HepG2 (cell line): ENCODE measurements around the gene KCNK18. TPM values are rescaled to one million over a fixed set of nuclear protein-coding genes. Genes with fewer than 3 reads are reported as not detected.

Experiments
- ASH2L ChIP-seq: fragments of 300-600, 200-600 bp; sonication (generic); IDR thresholded peaks from 2 replicates; pipeline ENCODE4 v1.7.0; 2017; ENCODE audit warnings: low read depth, mild to moderate bottlenecking, moderate library complexity, mixed read lengths, low read length; ENCODE audit not compliant: insufficient read length
- KLF13 ChIP-seq: sonication (generic); formaldehyde crosslinking; IDR thresholded peaks from 2 replicates; pipeline ENCODE4 v1.4.0; 2020; ENCODE audit warnings: mild to moderate bottlenecking, missing genetic modification reagents
- NAIF1 ChIP-seq: sonication (generic); formaldehyde crosslinking; IDR thresholded peaks from 2 replicates; pipeline ENCODE4 v1.5.0; 2020; ENCODE audit warnings: mild to moderate bottlenecking, missing genetic modification reagents, borderline replicate concordance
- POLR2AphosphoS5 ChIP-seq: IDR thresholded peaks from 2 replicates; pipeline ENCODE4 v1.6.1; 2012; ENCODE audit warnings: low read depth, low read length
- RAD21 ChIP-seq: fragments of 450-650 bp; formaldehyde crosslinking; IDR thresholded peaks from 2 replicates; pipeline ENCODE4 v1.5.0; 2020; ENCODE audit warnings: mild to moderate bottlenecking
- XRCC5 ChIP-seq: fragments of 200-400 bp; formaldehyde crosslinking; optimal IDR thresholded peaks from 2 replicates; pipeline ENCODE3; 2017; ENCODE audit warnings: mild to moderate bottlenecking, low read length
- ZNF234 ChIP-seq: sonication (generic); formaldehyde crosslinking; conservative IDR thresholded peaks from 2 replicates; pipeline ENCODE4 v1.5.1; 2020; ENCODE audit warnings: mild to moderate bottlenecking, missing genetic modification reagents
- ZNF367 ChIP-seq: sonication (generic); formaldehyde crosslinking; IDR thresholded peaks from 2 replicates; pipeline ENCODE4 v1.4.0; 2020; ENCODE audit warnings: missing genetic modification reagents, borderline replicate concordance
- ZNF777 ChIP-seq: sonication (generic); formaldehyde crosslinking; IDR thresholded peaks from 2 replicates; pipeline ENCODE4 v1.4.0; 2020; ENCODE audit warnings: missing genetic modification reagents
- polyA plus RNA-seq, 8 experiments: library from polyadenylated mRNA; depleted of rRNA in 3 of 8; stranded (reverse) in 7 of 8; unstranded in 1 of 8; fragments of >200 nt; fragmentation: Illumina TruSeq in 4 of 8; extraction: Trizol in 4 of 8; gene quantifications; 2 replicates each; pipeline versions ENCODE4 v1.2.1 to v1.2.3, GENCODE V29; 2011 to 2016; ENCODE audit warnings: low read depth in 4 of 8, missing spikeins in 1 of 8, mixed read lengths in 1 of 8; ENCODE audit not compliant: insufficient read depth in 1 of 8
- total RNA-seq, 5 experiments: library from RNA; depleted of rRNA; stranded (reverse); fragments of >200 nt; fragmentation: Illumina TruSeq; extraction: Trizol; gene quantifications; 2 replicates each; pipeline ENCODE4 v1.2.3, GENCODE V29; 2016; ENCODE audit warnings: low read depth in 1 of 5
- TF ChIP-seq, protein P1 (sequence below): sonication (generic); formaldehyde crosslinking; IDR thresholded peaks from 2 replicates; pipeline ENCODE4 v1.5.1; 2020; ENCODE audit warnings: missing genetic modification reagents, mild to moderate bottlenecking, borderline replicate concordance
- TF ChIP-seq, protein P2 (sequence below): sonication (generic); formaldehyde crosslinking; IDR thresholded peaks from 2 replicates; pipeline ENCODE4 v1.4.0; 2020; ENCODE audit warnings: missing genetic modification reagents, borderline replicate concordance

Gene KCNK18
- total and polyA plus RNA-seq, 2 of the 13 experiments (the other 11 are each of a cell fraction or from before 2014, with no cell fraction given): not detected

DNA sequence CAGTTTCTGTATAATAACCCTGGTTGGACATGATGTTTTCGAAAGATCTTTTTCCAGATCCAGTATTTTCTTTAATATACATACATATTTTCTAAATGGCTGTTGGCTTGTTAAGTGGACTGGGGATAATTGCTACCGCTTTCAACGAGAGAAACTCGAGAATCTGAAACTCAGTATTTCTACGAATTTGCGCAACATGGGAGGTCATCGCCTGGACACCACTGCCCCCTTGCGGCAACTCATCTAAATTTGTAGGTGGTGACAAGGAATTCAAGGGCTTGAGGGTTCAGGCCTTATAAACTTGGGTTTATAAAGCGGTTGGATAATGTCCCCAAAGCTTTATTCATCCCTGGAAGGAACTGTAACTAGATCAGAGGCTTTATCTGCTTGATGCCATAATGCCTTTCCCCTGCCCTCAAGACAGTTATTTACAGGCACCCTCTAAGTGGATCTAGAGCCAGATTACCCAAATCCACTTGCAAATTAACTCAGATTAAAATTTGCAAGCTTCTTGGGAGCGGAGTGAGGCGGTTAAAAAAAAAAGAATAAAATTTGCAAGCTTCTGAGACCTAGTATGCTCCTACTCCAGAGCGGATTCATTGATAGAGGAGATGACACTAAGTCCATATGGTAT lies 21.3 kb upstream of the KCNK18 start (continued):
- TF ChIP-seq, protein P1, sequence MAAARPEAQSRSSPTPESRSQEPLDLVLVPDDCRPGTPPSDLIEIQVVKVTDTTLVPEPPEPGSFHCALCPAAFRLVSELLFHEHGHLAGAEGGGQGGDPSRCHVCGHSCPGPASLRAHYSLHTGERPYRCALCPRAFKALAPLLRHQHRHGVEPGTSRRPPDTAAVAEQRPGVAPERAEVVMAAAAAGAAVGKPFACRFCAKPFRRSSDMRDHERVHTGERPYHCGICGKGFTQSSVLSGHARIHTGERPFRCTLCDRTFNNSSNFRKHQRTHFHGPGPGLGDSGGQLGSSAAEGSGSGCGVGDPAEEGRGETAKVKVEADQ (CRISPR knock-in tag): 0 out of 2 replicates have a peak, but pooled peaks have one; percentile 27
- TF ChIP-seq NAIF1 (CRISPR knock-in tag) (0 out of 2 replicates have a peak, but pooled peaks have one; percentile 51), ZNF234 (CRISPR knock-in tag) (no peak), ZNF367 (CRISPR knock-in tag) (no peak), POLR2AphosphoS5 (no peak), RAD21 (CRISPR knock-in tag) (0 out of 2 replicates have a peak, but pooled peaks have one; percentile 48), XRCC5 (peak; percentile 40), ZNF777 (CRISPR knock-in tag) (no peak; the same call in 1 of the 2 replicates), KLF13 (CRISPR knock-in tag) (no peak), ASH2L (no peak)
- TF ChIP-seq, protein P2, sequence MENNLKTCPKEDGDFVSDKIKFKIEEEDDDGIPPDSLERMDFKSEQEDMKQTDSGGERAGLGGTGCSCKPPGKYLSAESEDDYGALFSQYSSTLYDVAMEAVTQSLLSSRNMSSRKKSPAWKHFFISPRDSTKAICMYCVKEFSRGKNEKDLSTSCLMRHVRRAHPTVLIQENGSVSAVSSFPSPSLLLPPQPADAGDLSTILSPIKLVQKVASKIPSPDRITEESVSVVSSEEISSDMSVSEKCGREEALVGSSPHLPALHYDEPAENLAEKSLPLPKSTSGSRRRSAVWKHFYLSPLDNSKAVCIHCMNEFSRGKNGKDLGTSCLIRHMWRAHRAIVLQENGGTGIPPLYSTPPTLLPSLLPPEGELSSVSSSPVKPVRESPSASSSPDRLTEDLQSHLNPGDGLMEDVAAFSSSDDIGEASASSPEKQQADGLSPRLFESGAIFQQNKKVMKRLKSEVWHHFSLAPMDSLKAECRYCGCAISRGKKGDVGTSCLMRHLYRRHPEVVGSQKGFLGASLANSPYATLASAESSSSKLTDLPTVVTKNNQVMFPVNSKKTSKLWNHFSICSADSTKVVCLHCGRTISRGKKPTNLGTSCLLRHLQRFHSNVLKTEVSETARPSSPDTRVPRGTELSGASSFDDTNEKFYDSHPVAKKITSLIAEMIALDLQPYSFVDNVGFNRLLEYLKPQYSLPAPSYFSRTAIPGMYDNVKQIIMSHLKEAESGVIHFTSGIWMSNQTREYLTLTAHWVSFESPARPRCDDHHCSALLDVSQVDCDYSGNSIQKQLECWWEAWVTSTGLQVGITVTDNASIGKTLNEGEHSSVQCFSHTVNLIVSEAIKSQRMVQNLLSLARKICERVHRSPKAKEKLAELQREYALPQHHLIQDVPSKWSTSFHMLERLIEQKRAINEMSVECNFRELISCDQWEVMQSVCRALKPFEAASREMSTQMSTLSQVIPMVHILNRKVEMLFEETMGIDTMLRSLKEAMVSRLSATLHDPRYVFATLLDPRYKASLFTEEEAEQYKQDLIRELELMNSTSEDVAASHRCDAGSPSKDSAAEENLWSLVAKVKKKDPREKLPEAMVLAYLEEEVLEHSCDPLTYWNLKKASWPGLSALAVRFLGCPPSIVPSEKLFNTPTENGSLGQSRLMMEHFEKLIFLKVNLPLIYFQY (CRISPR knock-in tag): 0 out of 2 replicates have a peak, but pooled peaks have one; percentile 28
